ENCODE data around the gene SYS1. TPM values are rescaled to one million over a fixed set of nuclear protein-coding genes. Genes with fewer than 3 reads are reported as not detected.
A peak's percentile ranks its signal among the peaks of the same experiment; 100 is the strongest.

The SYS1 gene
- total and polyA plus RNA-seq, 12 donors: 16.0 to 83.2 (median 32.9) TPM

- H3K36me3 ChIP-seq (replicated peaks in 1 of 2): no peaks in the 10 kb centered on the region
- H3K27ac ChIP-seq: peak overlapping the region; percentile 87 to 98 (median 94)
- intact Hi-C loops (cut with DNase I): no loop called here
- DNase-seq: peak in 2 of 7 donors; percentile 44 to 48
- H3K4me1 ChIP-seq (replicated peaks in 1 of 2): peaks cover 89 to 91% of the 10 kb centered on the region in 2 donors
- TF ChIP-seq POLR2A (IDR thresholded peaks at IDR 0.05): no peak
- TF ChIP-seq CTCF (IDR thresholded peaks at IDR 0.05): no peak
- H3K4me3 ChIP-seq: peak overlapping the region in 1 of 4 donors; percentile 32
- no peaks in the 10 kb centered on the region for H3K9me3 ChIP-seq (replicated peaks in 1 of 3)
- no peaks in the 10 kb centered on the region for H3K27me3 ChIP-seq
- whole genome bisulfite sequencing, 4 donors: 30 to 40% (median 39%) methylated on average over 6 of the region's 6 CpGs
These were observed 20.0 kb upstream of the SYS1 start for GRCh38 chr20:45342855-45343531.

DNA sequence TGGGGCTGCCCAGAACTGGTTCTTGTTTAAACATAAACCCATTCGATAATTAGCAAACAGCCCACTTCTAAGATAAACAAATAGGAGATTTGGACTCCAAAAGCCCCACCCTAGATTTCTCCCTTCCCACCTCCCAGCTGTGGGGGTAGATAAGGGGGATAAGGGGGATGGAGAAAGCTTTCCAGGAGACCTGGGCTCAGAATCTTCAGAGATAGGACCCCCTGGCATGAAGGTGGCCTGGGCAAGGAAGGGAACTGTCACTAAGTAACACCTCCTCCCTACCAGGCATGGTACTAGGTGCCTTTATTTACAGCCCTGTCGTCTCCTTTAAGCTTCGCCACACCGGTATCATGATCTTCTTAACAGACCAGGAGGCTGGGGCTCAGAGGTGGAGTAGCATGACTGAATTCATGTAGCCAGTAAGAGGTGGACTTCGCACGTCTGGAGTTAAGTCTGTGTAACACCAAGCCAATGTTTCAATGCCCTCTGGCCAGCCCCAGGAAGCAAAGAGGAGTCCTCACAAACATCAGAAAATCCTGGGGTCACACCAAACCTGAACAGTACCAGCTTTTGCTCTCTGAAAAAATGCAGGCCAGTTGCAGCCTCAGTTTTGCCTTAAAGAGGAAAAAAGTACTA lies 19.3 kb upstream of the SYS1 start:
- peak in 1 of 7 donors; percentile 37 for DNase-seq

DNA sequence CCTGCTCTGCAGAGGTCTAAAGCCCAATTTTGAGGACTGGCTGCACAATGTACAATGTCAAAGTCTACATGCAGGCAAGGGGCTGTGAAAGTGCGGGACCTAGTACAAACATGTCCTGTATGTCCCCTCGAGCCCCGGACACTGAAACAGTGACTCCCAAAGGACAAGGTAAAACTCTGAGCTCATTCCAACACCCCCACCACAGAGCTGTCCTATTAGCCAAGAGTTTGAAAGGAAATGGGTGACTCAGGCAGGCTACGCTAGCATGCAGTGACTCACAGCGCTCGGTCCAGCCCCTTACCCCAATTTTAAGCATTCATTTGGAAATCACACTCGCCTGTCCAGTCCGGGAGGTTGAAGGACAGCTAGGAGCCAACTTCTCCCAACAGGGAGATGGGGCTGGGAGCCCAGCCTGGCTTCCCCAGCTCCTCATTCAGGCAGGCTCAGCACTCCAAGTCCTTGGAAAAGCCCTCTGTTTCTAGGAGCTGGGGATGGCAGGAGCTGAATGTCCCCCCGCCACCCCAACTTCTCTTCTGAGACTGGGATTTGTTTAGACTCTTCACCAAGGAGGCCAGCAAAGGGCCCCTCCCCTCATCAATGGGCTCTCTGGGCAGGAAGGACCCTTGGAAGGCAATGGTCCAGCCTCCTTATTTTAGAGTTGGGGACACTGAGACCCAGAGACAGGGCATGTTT lies 18.6 kb upstream of the SYS1 start:
- peak; percentile 84 to 96 (median 93) for DNase-seq
- 25 to 33% (median 27%) methylated on average over 8 to 9 of the region's 9 CpGs for WGBS, 4 donors
- no peak for TF ChIP-seq CTCF (IDR thresholded peaks at IDR 0.05)
- TF ChIP-seq POLR2A (IDR thresholded peaks at IDR 0.05): peak; percentile 66 to 96
- Histone ChIP-seq H3K9me3 (replicated peaks in 1 of 3) (no peaks in the 10 kb centered on the region), H3K4me3 (peak overlapping the region in 1 of 4 donors; percentile 41), H3K4me1 (replicated peaks in 1 of 2) (peaks cover 76 to 82% of the 10 kb centered on the region in 2 donors), H3K36me3 (replicated peaks in 1 of 2) (no peaks in the 10 kb centered on the region), H3K27me3 (no peaks in the 10 kb centered on the region), H3K27ac (peak overlapping the region; percentile 87 to 98 (median 94))
- intact Hi-C loops (cut with DNase I): no loop called here

More for the DNA sequence above, 19.3 kb upstream of the SYS1 start:
- Histone ChIP-seq H3K4me1 (replicated peaks in 1 of 2) (peaks cover 82 to 88% of the 10 kb centered on the region in 2 donors), H3K4me3 (peak overlapping the region in 1 of 4 donors; percentile 41), H3K27ac (peak overlapping the region; percentile 87 to 98 (median 94)), H3K27me3 (no peaks in the 10 kb centered on the region), H3K9me3 (replicated peaks in 1 of 3) (no peaks in the 10 kb centered on the region), H3K36me3 (replicated peaks in 1 of 2) (no peaks in the 10 kb centered on the region)
- intact Hi-C loops (cut with DNase I): no loop called here
- no peak for TF ChIP-seq CTCF (IDR thresholded peaks at IDR 0.05)
- TF ChIP-seq POLR2A (IDR thresholded peaks at IDR 0.05): no peak
- 46 to 70% (median 54%) methylated on average over 6 of the region's 6 CpGs for WGBS, 4 donors

All from adrenal gland (tissue), 12 donors.